ENCODE measurements around the gene HDAC9.

HDAC9 gene

DNA sequence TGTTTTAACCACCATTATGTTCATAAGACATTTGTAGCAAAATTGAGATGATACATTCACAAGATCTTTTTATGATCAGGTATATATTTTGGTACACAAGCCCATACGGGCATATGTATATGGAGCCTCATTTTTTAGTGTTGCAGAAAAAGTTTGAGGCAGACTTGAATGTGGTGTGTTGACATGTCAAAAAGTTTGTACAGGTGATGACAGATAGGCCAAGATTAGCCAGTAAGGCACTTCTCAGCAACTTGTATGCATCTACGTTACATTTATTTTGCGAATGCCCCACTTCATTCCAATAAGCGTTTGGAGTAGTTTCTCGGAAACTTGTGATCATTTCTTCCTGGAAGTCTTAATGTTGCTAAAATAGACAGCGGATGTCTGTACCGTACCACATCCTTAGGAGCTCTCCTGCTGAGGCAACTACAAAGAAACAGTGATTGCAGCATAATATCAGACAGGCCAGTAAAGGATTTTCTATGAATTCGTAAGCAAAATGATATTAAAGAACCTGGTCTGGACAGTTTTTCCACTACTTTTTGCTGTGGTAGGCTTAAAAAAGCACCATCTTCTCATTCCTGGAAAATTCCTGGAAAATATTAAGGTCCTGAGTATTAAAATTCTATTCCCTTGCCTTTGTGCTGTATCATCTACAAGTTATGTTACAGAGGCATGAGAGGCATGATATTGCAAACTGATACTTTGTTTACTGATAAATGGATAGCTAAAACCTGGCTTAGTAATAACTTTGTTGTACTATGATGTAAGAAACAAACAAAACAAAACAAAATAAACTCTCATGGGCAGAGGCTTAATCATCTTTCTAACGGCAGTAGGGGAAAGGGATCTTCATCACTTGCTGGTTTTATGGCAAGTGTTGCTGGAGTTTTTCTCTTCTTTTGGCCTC lies 153.6 kb downstream of the HDAC9 start:
- H3K4me3 ChIP-seq (ENCODE audit: insufficient read depth, low read depth, low read length), result no peak overlapping the region
- no peak overlapping the region for H3K27ac ChIP-seq (ENCODE audit: insufficient read depth, low read depth, low read length, poor library complexity, severe bottlenecking)
- H3K27me3 ChIP-seq (ENCODE audit: control insufficient read depth, insufficient read depth, low read length, poor library complexity, severe bottlenecking), result no peaks in the 10 kb centered on the region
- H3K36me3 ChIP-seq (ENCODE audit: control insufficient read depth, insufficient read depth, low read length), result no peaks in the 10 kb centered on the region
- no peaks in the 10 kb centered on the region for H3K4me1 ChIP-seq (ENCODE audit: control insufficient read depth, insufficient read depth, low read length)
- 95 to 97% methylated on average over 9 of the region's 9 CpGs for WGBS, 2 experiments
- H3K9me3 ChIP-seq (ENCODE audit: control insufficient read depth, low read length), result no peaks in the 10 kb centered on the region

DNA sequence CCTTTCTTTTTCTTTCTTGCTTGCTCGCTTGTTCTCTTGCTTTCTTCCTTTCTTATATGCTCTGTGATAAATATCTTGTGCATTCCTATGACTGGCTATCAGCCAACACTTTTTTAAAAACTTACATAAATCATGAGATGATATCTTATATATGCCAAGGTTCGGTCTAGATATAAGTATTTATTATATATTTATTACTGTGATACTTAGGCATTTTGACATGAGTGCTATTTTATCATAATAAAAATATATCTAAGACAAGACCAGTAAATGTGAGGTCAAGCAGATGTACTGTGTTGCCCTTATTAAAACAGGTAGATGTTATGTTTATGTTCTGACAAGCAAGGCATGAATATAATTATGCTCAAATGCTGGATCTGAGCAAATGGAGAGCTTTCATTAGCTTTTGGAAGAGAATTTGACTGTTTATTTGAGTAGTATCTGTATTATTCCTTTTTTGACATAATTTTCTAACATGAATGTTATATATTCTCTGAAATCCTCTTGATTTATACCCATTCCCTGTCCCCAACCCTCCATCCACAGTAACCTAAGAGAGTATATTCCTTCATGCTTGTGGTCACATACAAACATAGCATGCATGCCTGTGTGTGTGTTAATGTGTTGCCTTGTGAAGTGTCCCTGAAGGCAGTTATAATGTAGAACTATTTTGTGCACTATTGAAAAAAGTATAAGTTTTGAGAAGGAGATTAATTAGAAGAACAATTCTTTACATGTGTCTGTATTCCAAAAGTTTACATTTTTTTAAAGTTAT lies 158.0 kb downstream of the HDAC9 start:
- Histone ChIP-seq H3K27ac (ENCODE audit: insufficient read depth, low read depth, low read length, poor library complexity, severe bottlenecking) (no peak overlapping the region), H3K36me3 (ENCODE audit: control insufficient read depth, insufficient read depth, low read length) (no peaks in the 10 kb centered on the region), H3K4me3 (ENCODE audit: insufficient read depth, low read depth, low read length) (no peak overlapping the region), H3K27me3 (ENCODE audit: control insufficient read depth, insufficient read depth, low read length, poor library complexity, severe bottlenecking) (no peaks in the 10 kb centered on the region), H3K9me3 (ENCODE audit: control insufficient read depth, low read length) (no peaks in the 10 kb centered on the region), H3K4me1 (ENCODE audit: control insufficient read depth, insufficient read depth, low read length) (no peaks in the 10 kb centered on the region)
- WGBS, 2 experiments, result 80% methylated on average over 1 of the region's 2 CpGs; no CpG with 5 or more reads in 1 of the 2 experiments

- Histone ChIP-seq H3K27me3 (ENCODE audit: control insufficient read depth, insufficient read depth, low read length, poor library complexity, severe bottlenecking) (no peaks in the 10 kb centered on the region), H3K36me3 (ENCODE audit: control insufficient read depth, insufficient read depth, low read length) (no peaks in the 10 kb centered on the region), H3K9me3 (ENCODE audit: control insufficient read depth, low read length) (no peaks in the 10 kb centered on the region), H3K27ac (ENCODE audit: insufficient read depth, low read depth, low read length, poor library complexity, severe bottlenecking) (no peak overlapping the region), H3K4me3 (ENCODE audit: insufficient read depth, low read depth, low read length) (no peak overlapping the region), H3K4me1 (ENCODE audit: control insufficient read depth, insufficient read depth, low read length) (no peaks in the 10 kb centered on the region)
- WGBS, 2 experiments, result 93 to 94% methylated on average over 9 of the region's 9 CpGs
These were observed 159.2 kb downstream of the HDAC9 start for GRCh38 chr7:18654709-18655108.

- Histone ChIP-seq H3K36me3 (ENCODE audit: control insufficient read depth, insufficient read depth, low read length) (no peaks in the 10 kb centered on the region), H3K4me3 (ENCODE audit: insufficient read depth, low read depth, low read length) (no peak overlapping the region), H3K4me1 (ENCODE audit: control insufficient read depth, insufficient read depth, low read length) (no peaks in the 10 kb centered on the region), H3K9me3 (ENCODE audit: control insufficient read depth, low read length) (no peaks in the 10 kb centered on the region), H3K27me3 (ENCODE audit: control insufficient read depth, insufficient read depth, low read length, poor library complexity, severe bottlenecking) (no peaks in the 10 kb centered on the region), H3K27ac (ENCODE audit: insufficient read depth, low read depth, low read length, poor library complexity, severe bottlenecking) (no peak overlapping the region)
- WGBS, 2 experiments, result 90 to 95% methylated on average over 3 of the region's 3 CpGs
These were observed 160.0 kb downstream of the HDAC9 start for GRCh38 chr7:18655506-18655905.

- Histone ChIP-seq H3K4me1 (ENCODE audit: control insufficient read depth, insufficient read depth, low read length) (no peaks in the 10 kb centered on the region), H3K9me3 (ENCODE audit: control insufficient read depth, low read length) (no peaks in the 10 kb centered on the region), H3K27ac (ENCODE audit: insufficient read depth, low read depth, low read length, poor library complexity, severe bottlenecking) (no peak overlapping the region), H3K4me3 (ENCODE audit: insufficient read depth, low read depth, low read length) (no peak overlapping the region), H3K36me3 (ENCODE audit: control insufficient read depth, insufficient read depth, low read length) (no peaks in the 10 kb centered on the region), H3K27me3 (ENCODE audit: control insufficient read depth, insufficient read depth, low read length, poor library complexity, severe bottlenecking) (no peaks in the 10 kb centered on the region)
- WGBS, 2 experiments, result 89 to 96% methylated on average over 1 of the region's 1 CpG
These were observed 160.4 kb downstream of the HDAC9 start for GRCh38 chr7:18655912-18656311.

GRCh38 chr7:18656362-18656761 lies 160.8 kb downstream of the HDAC9 start:
- H3K36me3 ChIP-seq (ENCODE audit: control insufficient read depth, insufficient read depth, low read length), result no peaks in the 10 kb centered on the region
- H3K27me3 ChIP-seq (ENCODE audit: control insufficient read depth, insufficient read depth, low read length, poor library complexity, severe bottlenecking), result no peaks in the 10 kb centered on the region
- H3K4me1 ChIP-seq (ENCODE audit: control insufficient read depth, insufficient read depth, low read length), result no peaks in the 10 kb centered on the region
- H3K27ac ChIP-seq (ENCODE audit: insufficient read depth, low read depth, low read length, poor library complexity, severe bottlenecking), result no peak overlapping the region
- H3K4me3 ChIP-seq (ENCODE audit: insufficient read depth, low read depth, low read length), result no peak overlapping the region
- no peaks in the 10 kb centered on the region for H3K9me3 ChIP-seq (ENCODE audit: control insufficient read depth, low read length)

GRCh38 chr7:18659746-18660145 lies 164.2 kb downstream of the HDAC9 start:
- Histone ChIP-seq H3K27me3 (ENCODE audit: control insufficient read depth, insufficient read depth, low read length, poor library complexity, severe bottlenecking) (no peaks in the 10 kb centered on the region), H3K4me3 (ENCODE audit: insufficient read depth, low read depth, low read length) (no peak overlapping the region), H3K4me1 (ENCODE audit: control insufficient read depth, insufficient read depth, low read length) (no peaks in the 10 kb centered on the region), H3K9me3 (ENCODE audit: control insufficient read depth, low read length) (no peaks in the 10 kb centered on the region), H3K27ac (ENCODE audit: insufficient read depth, low read depth, low read length, poor library complexity, severe bottlenecking) (no peak overlapping the region), H3K36me3 (ENCODE audit: control insufficient read depth, insufficient read depth, low read length) (no peaks in the 10 kb centered on the region)
- WGBS, 2 experiments, result 90% methylated on average over 4 to 5 of the region's 5 CpGs

DNA sequence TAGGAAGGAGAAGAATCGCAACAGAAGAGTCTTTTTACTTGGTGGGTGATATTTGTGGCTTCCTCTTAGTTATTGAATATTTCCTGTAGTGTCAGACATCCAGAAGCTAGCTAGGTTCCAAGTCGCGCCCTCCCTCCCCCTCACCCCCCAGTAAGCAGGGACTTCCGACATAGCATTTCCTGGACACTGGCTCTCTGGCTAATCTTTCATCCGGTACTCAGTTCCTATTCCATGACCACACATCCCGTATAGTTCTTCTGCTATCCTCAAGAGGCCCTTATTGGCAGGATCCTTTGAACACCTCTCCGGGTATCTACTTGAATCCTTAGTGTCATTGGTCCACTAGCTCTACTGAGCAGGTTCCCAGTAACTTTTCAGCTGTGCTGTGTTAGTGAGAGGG lies 167.8 kb downstream of the HDAC9 start:
- H3K27me3 ChIP-seq (ENCODE audit: control insufficient read depth, insufficient read depth, low read length, poor library complexity, severe bottlenecking), result no peaks in the 10 kb centered on the region
- H3K9me3 ChIP-seq (ENCODE audit: control insufficient read depth, low read length), result no peaks in the 10 kb centered on the region
- H3K36me3 ChIP-seq (ENCODE audit: control insufficient read depth, insufficient read depth, low read length), result peaks cover 3% of the 10 kb centered on the region
- no peak overlapping the region for H3K4me3 ChIP-seq (ENCODE audit: insufficient read depth, low read depth, low read length)
- no peaks in the 10 kb centered on the region for H3K4me1 ChIP-seq (ENCODE audit: control insufficient read depth, insufficient read depth, low read length)
- 93 to 95% methylated on average over 7 of the region's 7 CpGs for WGBS, 2 experiments
- H3K27ac ChIP-seq (ENCODE audit: insufficient read depth, low read depth, low read length, poor library complexity, severe bottlenecking), result no peak overlapping the region

DNA sequence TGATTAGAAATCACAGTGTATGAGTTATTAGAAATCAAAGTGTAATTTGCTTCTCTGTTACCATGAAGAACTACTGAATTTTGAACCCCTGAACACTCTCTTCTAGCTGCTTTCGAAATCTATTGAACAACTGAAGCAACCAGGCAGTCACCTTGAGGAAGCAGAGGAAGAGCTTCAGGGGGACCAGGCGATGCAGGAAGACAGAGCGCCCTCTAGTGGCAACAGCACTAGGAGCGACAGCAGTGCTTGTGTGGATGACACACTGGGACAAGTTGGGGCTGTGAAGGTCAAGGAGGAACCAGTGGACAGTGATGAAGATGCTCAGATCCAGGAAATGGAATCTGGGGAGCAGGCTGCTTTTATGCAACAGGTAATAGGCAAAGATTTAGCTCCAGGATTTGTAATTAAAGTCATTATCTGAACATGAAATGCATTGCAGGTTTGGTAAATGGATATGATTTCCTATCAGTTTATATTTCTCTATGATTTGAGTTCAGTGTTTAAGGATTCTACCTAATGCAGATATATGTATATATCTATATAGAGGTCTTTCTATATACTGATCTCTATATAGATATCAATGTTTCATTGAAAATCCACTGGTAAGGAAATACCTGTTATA lies 170.7 kb downstream of the HDAC9 start:
- Histone ChIP-seq H3K27ac (ENCODE audit: insufficient read depth, low read depth, low read length, poor library complexity, severe bottlenecking) (no peak overlapping the region), H3K4me1 (ENCODE audit: control insufficient read depth, insufficient read depth, low read length) (no peaks in the 10 kb centered on the region), H3K36me3 (ENCODE audit: control insufficient read depth, insufficient read depth, low read length) (peaks cover 3% of the 10 kb centered on the region), H3K27me3 (ENCODE audit: control insufficient read depth, insufficient read depth, low read length, poor library complexity, severe bottlenecking) (no peaks in the 10 kb centered on the region), H3K9me3 (ENCODE audit: control insufficient read depth, low read length) (no peaks in the 10 kb centered on the region), H3K4me3 (ENCODE audit: insufficient read depth, low read depth, low read length) (no peak overlapping the region)
- WGBS, 2 experiments, result 17 to 20% methylated on average over 4 of the region's 4 CpGs

DNA sequence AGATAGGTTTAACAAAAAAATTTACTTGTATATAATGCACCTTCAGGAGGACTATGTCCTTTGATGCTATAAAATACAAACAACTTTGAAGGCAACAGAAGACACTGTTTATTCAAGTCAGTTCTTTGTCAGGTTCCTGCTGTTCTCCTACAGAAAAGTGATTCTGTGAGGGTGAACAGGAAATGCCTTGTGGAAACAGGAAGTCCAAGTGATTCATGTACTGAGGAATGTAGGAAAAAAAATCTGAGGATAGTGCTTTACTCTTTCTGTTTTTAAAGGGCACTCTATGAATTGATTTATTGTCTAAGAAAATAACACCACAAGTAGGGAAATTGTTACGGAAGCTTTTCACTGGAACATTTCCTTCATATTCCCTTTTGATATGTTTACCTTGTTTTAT lies 171.9 kb downstream of the HDAC9 start:
- Histone ChIP-seq H3K27me3 (ENCODE audit: control insufficient read depth, insufficient read depth, low read length, poor library complexity, severe bottlenecking) (no peaks in the 10 kb centered on the region), H3K4me1 (ENCODE audit: control insufficient read depth, insufficient read depth, low read length) (no peaks in the 10 kb centered on the region), H3K36me3 (ENCODE audit: control insufficient read depth, insufficient read depth, low read length) (peaks cover 3% of the 10 kb centered on the region), H3K4me3 (ENCODE audit: insufficient read depth, low read depth, low read length) (no peak overlapping the region), H3K9me3 (ENCODE audit: control insufficient read depth, low read length) (no peaks in the 10 kb centered on the region), H3K27ac (ENCODE audit: insufficient read depth, low read depth, low read length, poor library complexity, severe bottlenecking) (no peak overlapping the region)
- WGBS, 2 experiments, result 100% methylated on average over 1 of the region's 1 CpG; no CpG with 5 or more reads in 1 of the 2 experiments

Data from ectodermal cell (in vitro differentiated cells).